Thyroid gland (tissue), 4 donors: Measurements from ENCODE around the gene CELF4.

Source experiments
- CTCF ChIP-seq, 6 experiments: fragments of 200-600 bp in 3 of 6; fragments of 450-650 bp in 3 of 6; sonication (generic) in 3 of 6; IDR thresholded peaks; one replicate each; pipeline ENCODE4 v1.5.1; 2016 to 2019; ENCODE audit warnings: antibody characterized with exemption in 6 of 6, mild to moderate bottlenecking in 2 of 6, inconsistent platforms in 1 of 6, moderate library complexity in 1 of 6
- POLR2A ChIP-seq, 2 donors: fragments of 450-650 bp; IDR thresholded peaks; one replicate each; pipeline ENCODE4 v1.6.1; 2017; ENCODE audit warnings: antibody characterized with exemption in 2 of 2, mild to moderate bottlenecking in 2 of 2, moderate library complexity in 1 of 2

- TF ChIP-seq CTCF (IDR thresholded peaks at IDR 0.05) (no peak), POLR2A (IDR thresholded peaks at IDR 0.05) (no peak)
Measured at GRCh38 chr18:37481491-37481890, 84.1 kb downstream of the CELF4 start.
